Stromal cell of bone marrow (primary cell): ENCODE results near the gene B3GLCT.
"Not testable (repeated sequence)": the region's sequence is repeated elsewhere in the genome, so short reads cannot be mapped to it uniquely, and the experiment has no call there.

Source experiments
- DNase-seq: peaks from one replicate; pipeline ENCODE4 v3.0.0-alpha.2; 2012; ENCODE audit warnings: low read depth

Gene B3GLCT

GRCh38 chr13:31199849-31200636 is at the start of gene B3GLCT:
TSS of gene B3GLCT (plus strand) at chr13:31199975. CDS start at chr13:31200085, 110 bp downstream.
- peak; percentile 59 for DNase-seq

- no peak for DNase-seq
Measured at GRCh38 chr13:31150315-31150985, 49.3 kb upstream of the B3GLCT start.

- no peak for DNase-seq
Measured at GRCh38 chr13:31151837-31152236, 47.9 kb upstream of the B3GLCT start.

- DNase-seq, result no peak
Measured at GRCh38 chr13:31154939-31155338, 44.8 kb upstream of the B3GLCT start.

DNA sequence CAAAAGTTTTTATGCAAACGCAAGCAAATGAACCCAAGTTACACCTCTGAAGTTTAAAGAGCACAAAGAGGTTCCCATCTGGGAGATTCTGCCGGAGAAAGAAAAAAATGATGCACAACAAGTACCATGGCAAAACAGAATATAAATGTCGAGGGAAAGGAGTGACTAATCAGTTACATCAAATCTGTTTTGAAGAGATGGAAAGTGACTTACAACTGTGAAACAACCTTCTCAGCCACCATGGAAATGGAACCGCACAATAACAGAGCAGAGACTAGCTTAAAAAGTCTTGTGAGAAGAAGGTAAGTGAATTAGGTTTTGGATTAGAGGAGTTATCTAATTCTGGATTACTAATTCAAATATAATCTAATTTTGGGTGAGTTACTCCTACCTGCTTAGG is 40.5 kb upstream of the B3GLCT start:
- no peak for DNase-seq

DNA sequence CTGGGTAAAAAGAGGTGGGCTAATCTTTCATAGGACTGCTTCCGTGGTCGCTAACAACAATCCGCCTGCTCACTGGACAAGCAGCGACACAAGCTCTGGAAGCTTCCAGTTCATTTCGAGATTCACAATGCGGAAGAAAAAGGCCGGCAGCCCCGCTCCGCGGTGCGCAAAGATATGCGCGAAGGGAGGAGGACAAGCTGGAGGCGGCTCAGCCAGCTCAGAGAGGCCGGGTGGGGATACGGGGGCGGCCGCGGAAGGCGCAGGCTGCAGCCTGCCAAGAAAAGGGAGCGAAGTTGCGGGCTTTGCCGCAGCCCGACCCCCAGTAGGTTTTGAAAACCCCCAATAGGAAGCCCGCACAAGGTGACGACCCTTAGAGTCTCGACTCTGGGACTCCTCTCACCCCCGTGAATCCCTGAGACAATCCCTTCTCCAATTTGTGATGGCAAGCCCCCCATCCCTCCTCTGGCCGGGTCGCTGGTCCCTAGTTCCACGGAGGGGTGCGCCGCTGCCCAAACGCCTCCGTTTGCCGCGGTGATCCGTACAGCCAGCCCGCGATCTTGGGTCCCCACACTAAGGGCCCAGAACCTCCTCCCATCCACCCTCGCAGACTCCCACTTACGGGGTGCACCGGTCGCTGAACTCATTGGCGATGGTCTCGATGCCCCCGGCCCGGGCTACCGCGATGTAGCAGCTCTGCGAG is 38.8 kb upstream of the B3GLCT start:
- DNase-seq, result peak; percentile 51

- peak; percentile 97 for DNase-seq
Measured at GRCh38 chr13:31161557-31162150, 38.1 kb upstream of the B3GLCT start, which contains the start of gene HSPH1. TSS of gene HSPH1 (minus strand) at chr13:31161904. CDS start at chr13:31161582, 322 bp downstream.

DNA sequence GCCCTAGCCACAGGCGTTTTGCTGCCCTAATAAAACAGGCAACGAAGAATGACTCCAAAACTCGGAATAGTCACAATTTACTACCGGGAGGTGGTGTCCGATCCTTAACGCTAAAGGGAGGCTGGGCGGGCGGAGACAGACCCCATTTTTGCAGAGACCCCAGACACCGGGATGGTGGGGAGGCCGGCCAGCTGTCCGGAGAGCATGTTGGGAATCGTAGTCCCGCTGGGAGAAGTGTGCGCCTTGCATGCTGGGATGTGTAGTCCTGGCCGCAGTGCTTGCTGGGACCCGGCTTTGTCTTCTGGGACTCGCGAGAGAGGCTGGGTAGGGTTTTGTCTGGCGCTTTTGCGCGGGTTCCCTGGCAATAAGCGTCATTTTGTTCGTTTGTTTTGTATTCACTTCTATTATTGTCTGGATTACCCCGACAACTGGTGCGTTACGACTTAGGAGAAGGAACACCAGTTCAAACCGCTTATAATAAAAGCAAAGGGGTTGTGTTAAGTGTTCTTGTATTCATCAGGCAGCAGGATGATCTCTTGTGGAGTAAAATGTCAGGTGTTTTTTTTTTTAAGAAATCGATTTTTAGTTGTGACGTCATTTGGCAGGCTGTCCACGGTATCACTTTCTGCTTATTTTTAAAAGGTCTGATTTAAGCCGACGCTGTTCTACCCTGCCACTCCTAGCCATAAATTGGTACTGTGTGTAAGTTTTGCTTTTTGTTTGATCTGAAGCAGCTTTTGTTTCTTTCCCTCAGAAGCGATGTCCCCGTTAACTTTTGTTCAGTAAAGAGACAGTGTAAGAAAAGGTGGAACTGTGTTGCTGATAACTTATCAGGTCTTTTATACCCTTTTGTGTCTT is 37.4 kb upstream of the B3GLCT start:
- DNase-seq, result peak; percentile 98

DNA sequence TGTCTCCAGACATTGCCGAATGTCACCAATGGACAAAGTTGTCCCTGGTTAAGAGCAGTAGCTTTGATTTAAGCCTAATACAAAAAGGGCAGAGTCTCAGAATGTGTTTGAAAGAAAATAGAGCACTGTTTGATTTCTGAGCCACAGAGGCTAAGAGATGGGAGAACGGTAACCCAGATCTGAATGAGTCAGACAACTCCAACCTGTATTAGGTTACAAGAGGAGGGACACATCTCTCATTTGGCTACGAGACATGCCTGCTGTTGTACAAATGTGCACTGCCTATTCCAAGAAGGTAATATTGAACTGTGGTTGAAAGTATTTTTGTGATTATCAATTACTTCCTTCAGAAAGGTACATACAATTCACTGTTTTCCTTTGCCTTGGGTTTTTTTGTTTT is 33.2 kb upstream of the B3GLCT start:
- no peak for DNase-seq

DNA sequence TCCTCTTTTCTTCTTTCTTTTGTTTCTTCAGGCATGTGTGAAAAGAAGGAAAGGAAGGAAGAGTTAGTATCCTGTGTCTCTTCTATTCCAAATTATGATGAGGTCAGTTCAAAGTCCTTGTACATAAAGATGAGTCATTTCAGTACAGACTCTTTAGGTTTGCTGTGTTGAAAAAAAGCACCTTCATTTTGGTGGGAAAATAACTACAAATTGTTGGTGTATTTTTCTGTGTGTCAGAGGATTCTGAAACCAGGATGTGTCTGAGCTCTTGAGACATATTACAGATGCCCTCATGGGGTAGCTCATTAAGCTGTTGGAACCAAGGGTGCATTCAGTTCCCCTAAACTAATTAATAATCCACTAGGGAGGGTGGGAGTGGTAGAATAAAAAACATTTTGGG is 32.3 kb upstream of the B3GLCT start:
- DNase-seq, result no peak

- DNase-seq, result no peak
Measured at GRCh38 chr13:31168166-31168565, 31.6 kb upstream of the B3GLCT start.

GRCh38 chr13:31168736-31169135 is 31.0 kb upstream of the B3GLCT start:
- DNase-seq, result no peak

DNA sequence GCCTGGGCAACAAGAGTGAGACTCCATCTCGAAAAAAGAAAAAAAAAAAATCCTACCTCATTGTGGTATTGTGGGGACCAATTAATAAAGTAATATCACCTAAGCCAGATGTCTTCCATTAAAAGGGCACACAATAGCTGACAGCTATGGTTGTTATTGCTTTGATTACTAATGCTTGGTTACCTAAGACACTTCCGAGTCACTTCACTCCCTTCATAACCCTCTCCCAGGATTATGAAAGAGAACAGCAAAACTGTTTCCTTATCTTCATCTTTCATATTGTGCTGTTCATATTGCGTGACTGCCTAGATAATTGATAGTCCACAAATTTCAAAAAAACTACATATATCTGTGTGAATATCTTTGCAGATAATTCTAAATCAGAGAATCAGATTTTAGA is 27.8 kb upstream of the B3GLCT start:
- no peak for DNase-seq

DNA sequence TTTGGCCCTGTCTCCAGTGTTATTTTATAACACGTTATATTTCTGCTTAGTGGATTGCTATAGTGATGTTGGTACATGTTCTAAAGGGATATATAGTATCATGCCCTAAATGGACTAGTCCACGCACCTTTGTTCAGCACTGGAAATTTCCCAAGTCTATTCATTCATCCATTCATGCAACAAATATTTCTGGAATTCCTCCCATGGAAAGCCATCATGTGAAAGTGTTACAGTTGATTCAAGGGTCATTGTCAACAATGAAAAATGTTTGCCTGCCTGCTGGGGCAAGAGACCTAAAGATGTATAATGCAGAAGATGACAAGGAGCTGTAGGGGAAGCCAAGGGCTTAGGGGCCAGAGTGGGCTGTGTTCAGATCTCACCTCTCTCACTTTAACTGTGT is 27.2 kb upstream of the B3GLCT start:
- DNase-seq, result peak; percentile 55

- DNase-seq, result no peak
Measured at GRCh38 chr13:31174018-31174417, 25.8 kb upstream of the B3GLCT start.

GRCh38 chr13:31175847-31176532 is 23.8 kb upstream of the B3GLCT start:
- DNase-seq, result no peak

DNA sequence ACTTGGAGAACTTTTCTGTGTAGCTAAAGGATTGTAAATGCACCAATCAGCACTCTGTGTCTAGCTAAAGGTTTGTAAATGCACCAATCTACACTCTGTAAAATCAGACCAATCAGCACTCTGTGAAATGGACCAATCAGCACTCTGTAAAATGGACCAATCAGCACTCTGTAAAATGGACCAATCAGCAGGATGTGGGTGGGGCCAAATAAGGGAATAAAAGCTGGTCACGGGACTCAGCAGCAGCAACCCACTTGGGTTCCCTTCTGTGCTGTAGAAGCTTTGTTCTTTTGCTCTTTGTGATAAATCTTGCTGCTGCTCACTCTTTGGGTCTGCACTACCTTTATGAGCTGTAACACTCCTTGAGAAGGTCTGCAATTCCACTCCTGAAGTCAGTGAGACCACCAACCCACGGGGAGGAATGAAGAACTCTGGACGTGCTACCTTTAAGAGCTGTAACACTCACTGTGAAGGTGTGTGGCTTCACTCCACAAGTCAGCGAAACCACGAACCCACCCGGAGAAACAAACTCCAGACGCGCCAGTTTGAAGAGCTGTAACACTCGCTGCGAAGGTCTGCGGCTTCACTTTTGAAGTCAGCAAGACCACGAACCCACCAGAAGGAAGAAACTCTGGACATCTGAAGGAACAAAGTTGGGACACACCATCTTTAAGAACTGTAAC is 21.8 kb upstream of the B3GLCT start:
- DNase-seq, result not testable (repeated sequence)

DNA sequence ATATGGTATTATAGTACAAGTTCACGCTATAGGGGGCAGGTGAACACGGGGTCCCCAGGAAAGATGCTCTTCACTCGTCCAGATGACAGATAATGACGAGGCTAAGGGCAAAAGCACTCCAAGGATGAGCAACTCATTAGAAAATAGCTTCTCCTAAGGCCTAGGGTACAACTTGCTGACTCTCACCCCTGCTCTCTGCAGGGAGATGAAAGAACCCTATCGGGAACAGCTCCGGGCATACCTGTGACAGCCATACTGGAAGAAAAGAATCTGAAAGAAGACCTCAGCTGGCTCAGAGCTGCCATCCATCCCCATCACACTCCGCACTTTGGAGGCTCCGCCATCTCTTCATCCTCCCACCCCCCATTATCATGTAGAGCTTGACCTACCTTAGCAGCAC is 20.5 kb upstream of the B3GLCT start:
- no peak for DNase-seq

DNA sequence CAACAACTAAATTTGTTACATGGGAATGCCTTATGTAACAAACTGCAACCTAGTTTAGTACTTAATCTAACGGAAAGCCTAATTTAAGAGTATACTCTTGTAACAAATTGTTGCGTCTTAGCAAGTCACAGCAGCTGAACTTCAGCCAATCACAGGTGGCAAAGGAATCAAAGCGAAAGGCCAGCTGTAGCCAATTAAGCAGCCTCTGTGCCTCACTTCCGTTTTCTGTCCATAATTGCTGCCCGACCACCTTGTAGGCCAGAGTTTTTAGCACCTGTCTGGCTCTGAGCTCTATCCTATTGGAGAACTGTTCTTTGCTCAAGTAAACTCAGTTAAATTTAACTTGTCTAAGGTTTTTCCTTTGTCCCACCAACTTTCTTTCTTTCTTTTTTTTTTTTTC is 20.0 kb upstream of the B3GLCT start:
- DNase-seq, result no peak

GRCh38 chr13:31182987-31183386 is 16.8 kb upstream of the B3GLCT start:
- no peak for DNase-seq
